Endothelial cell of umbilical vein (primary cell): ENCODE data around the gene HOXA13. TPM values are rescaled to one million over a fixed set of nuclear protein-coding genes. Genes with fewer than 3 reads are reported as not detected.
A peak's percentile ranks its signal among the peaks of the same experiment; 100 is the strongest.

ENCODE experiments used
- BruUV-seq: library from RNA; stranded (reverse); fragments of 400-500 nt; replicated peaks from 2 replicates; lab custom pipeline; 2021; lab: Mats Ljungman, UMichigan
- CTCF ChIA-PET: fragments of 300-600, 350-600 bp; sonication (Branson Sonifier 250); formaldehyde crosslinking; loops from one replicate; lab custom pipeline; 2021; ENCODE audit warnings: antibody characterized with exemption, inconsistent platforms; lab: Charles Lee
- POLR2A ChIA-PET: fragments of 300-600, 350-600 bp; sonication (Branson Sonifier 250); formaldehyde crosslinking; loops from one replicate; lab custom pipeline; 2021; ENCODE audit warnings: antibody characterized with exemption, inconsistent platforms; lab: Charles Lee
- DNase-seq: peaks from one replicate; pipeline ENCODE4 v3.0.0-alpha.2; 2011; ENCODE audit warnings: low read depth, low spot score
- FAIRE-seq: peaks from 2 replicates; lab custom pipeline; 2011; peaks lifted over from hg19 to GRCh38; lab: Jason Lieb, UNC
- H2AFZ ChIP-seq: 2 replicates; pipeline ENCODE4 v1.6.0; 2012; ENCODE audit warnings: low read depth, low read length, control low read depth, inconsistent platforms
- H3K27ac ChIP-seq: 2 replicates; pipeline ENCODE4 v1.5.1; 2011; ENCODE audit warnings: low read depth, mild to moderate bottlenecking, control low read depth, low read length, moderate library complexity; ENCODE audit not compliant: insufficient read depth
- H3K27me3 ChIP-seq, 2 experiments: 2 replicates each; pipeline versions ENCODE4 v1.6.0 to v1.6.1; 2011; ENCODE audit warnings: low read length in 2 of 2, mixed read lengths in 1 of 2; ENCODE audit not compliant: control insufficient read depth in 2 of 2, insufficient read depth in 2 of 2
- H3K36me3 ChIP-seq, 2 experiments: 2 replicates in 1 of 2; 3 replicates in 1 of 2; pipeline ENCODE4 v1.5.1; 2011; ENCODE audit warnings: low read length in 2 of 2, mild to moderate bottlenecking in 1 of 2, moderate library complexity in 1 of 2; ENCODE audit not compliant: control insufficient read depth in 2 of 2, insufficient read depth in 2 of 2; ENCODE audit errors: extremely low read depth in 1 of 2
- H3K4me1 ChIP-seq: 3 replicates; pipeline ENCODE4 v1.5.1; 2011; ENCODE audit warnings: mild to moderate bottlenecking, low read length; ENCODE audit not compliant: control insufficient read depth, insufficient read depth; ENCODE audit errors: extremely low read depth
- H3K4me2 ChIP-seq: 2 replicates; pipeline ENCODE4 v1.6.1; 2011; ENCODE audit warnings: low read length, control low read depth, mixed read lengths; ENCODE audit not compliant: insufficient read depth
- H3K4me3 ChIP-seq, 3 experiments: fragments of 200-600 bp in 1 of 3; sonication (generic), shearing (Covaris generic) in 1 of 3; replicated peaks in 1 of 3; 2 replicates each; pipeline ENCODE4 v1.5.1; 2011 to 2016; ENCODE audit warnings: control low read depth in 3 of 3, low read length in 3 of 3, mild to moderate bottlenecking in 2 of 3, inconsistent platforms in 1 of 3, low read depth in 1 of 3, moderate library complexity in 1 of 3; ENCODE audit not compliant: insufficient read depth in 1 of 3
- H3K79me2 ChIP-seq: 2 replicates; pipeline ENCODE4 v1.6.0; 2012; ENCODE audit warnings: low read length, inconsistent platforms; ENCODE audit not compliant: control insufficient read depth, insufficient read depth
- H3K9ac ChIP-seq: replicated peaks from 2 replicates; pipeline ENCODE3; 2011; ENCODE audit warnings: low read length, control low read depth; ENCODE audit not compliant: insufficient read depth; ENCODE audit errors: extremely low read depth
- H3K9me1 ChIP-seq: replicated peaks from 3 replicates; pipeline ENCODE4 v1.6.0; 2011; ENCODE audit warnings: mild to moderate bottlenecking, low read length; ENCODE audit not compliant: control insufficient read depth, insufficient read depth; ENCODE audit errors: extremely low read depth
- H3K9me3 ChIP-seq: replicated peaks from 2 replicates; pipeline ENCODE4 v1.5.1; 2012; ENCODE audit warnings: low read length, inconsistent platforms; ENCODE audit not compliant: control insufficient read depth, insufficient read depth
- H4K20me1 ChIP-seq: replicated peaks from 2 replicates; pipeline ENCODE3; 2011; ENCODE audit warnings: mild to moderate bottlenecking, low read length; ENCODE audit not compliant: control insufficient read depth, insufficient read depth; ENCODE audit errors: extremely low read depth
- EZH2 ChIP-seq: IDR thresholded peaks from 2 replicates; pipeline ENCODE4 v1.6.1; 2012; ENCODE audit warnings: borderline replicate concordance, low read depth, mild to moderate bottlenecking, moderate library complexity, low read length, inconsistent platforms; ENCODE audit not compliant: severe bottlenecking
- GATA2 ChIP-seq: IDR thresholded peaks from 2 replicates; pipeline ENCODE4 v1.7.0; 2011; ENCODE audit warnings: low read depth, mild to moderate bottlenecking, moderate library complexity, mixed read lengths, low read length; ENCODE audit not compliant: insufficient read length, insufficient read depth
- JUN ChIP-seq: IDR thresholded peaks from 2 replicates; pipeline ENCODE4 v1.6.1; 2011; ENCODE audit warnings: borderline replicate concordance, low read depth; ENCODE audit not compliant: insufficient read length, insufficient read depth
- dilution Hi-C: fragments of 300-500 bp; cut with MboI; formaldehyde crosslinking; loops from one replicate; pipeline ENCODE4 v1.15.0; 2019; ENCODE audit warnings: low sequenced_read_pairs; ENCODE audit not compliant: extremely low pct_ligation_motif_present
- intact Hi-C: fragments of 100-400 bp; cut with micrococcal nuclease; formaldehyde crosslinking; loops from one replicate; pipeline ENCODE4 v1.10.0; 2022
- polyA plus RNA-seq, 4 experiments: library from polyadenylated mRNA; depleted of rRNA in 3 of 4; stranded (reverse) in 3 of 4; unstranded in 1 of 4; fragments of >200 nt; gene quantifications; 2 replicates each; pipeline versions ENCODE4 v1.2.1 to v1.2.3, GENCODE V29; 2011 to 2012; ENCODE audit warnings: missing spikeins in 1 of 4
- total RNA-seq: library from RNA; stranded (reverse); gene quantifications from 2 replicates; pipeline ENCODE4 v1.2.3, GENCODE V29; 2021

HOXA13 gene
- total and polyA plus RNA-seq, 2 donors (not counting 3 experiments of a cell fraction or from before 2014, with no cell fraction given) = 0.22 TPM; not detected in 1

- no peak overlapping the region for H3K4me2 ChIP-seq
- H3K27me3 ChIP-seq = peaks cover 38 to 40% of the 10 kb centered on the region in 2 experiments
- H3K36me3 ChIP-seq = no peaks in the 10 kb centered on the region
- H3K9me3 ChIP-seq = no peaks in the 10 kb centered on the region
- dilution Hi-C loops = no loop called here
- H3K4me1 ChIP-seq = no peaks in the 10 kb centered on the region
- FAIRE-seq (no peak), DNase-seq (no peak)
- H3K79me2 ChIP-seq = no peaks in the 10 kb centered on the region
- H3K4me3 ChIP-seq = no peak overlapping the region
- no peak overlapping the region for H2AFZ ChIP-seq
- ChIA-PET CTCF (no interaction called here), POLR2A (no interaction called here)
- no peak overlapping the region for H3K9ac ChIP-seq
- intact Hi-C loops = no loop called here
- TF ChIP-seq GATA2 = no peak
- H4K20me1 ChIP-seq = no peaks in the 10 kb centered on the region
- H3K9me1 ChIP-seq = no peaks in the 10 kb centered on the region
- H3K27ac ChIP-seq = no peak overlapping the region
- BruUV-seq = no TSS peak
Observed at GRCh38 chr7:27229448-27229847, 29.6 kb upstream of the HOXA13 start.

GRCh38 chr7:27224983-27225934 lies 25.4 kb upstream of the HOXA13 start:
- no peaks in the 10 kb centered on the region for H3K9me1 ChIP-seq
- no TSS peak for BruUV-seq
- H3K79me2 ChIP-seq = no peaks in the 10 kb centered on the region
- no peak overlapping the region for H3K4me3 ChIP-seq
- POLR2A ChIA-PET = no interaction called here
- CTCF ChIA-PET = no interaction called here
- TF ChIP-seq JUN = no peak
- peak; percentile 97 for TF ChIP-seq EZH2
- intact Hi-C loops = loop anchor here (2.0 kb wide), 1 partner anchor 14 kb away; no protein-coding TSS in a partner anchor
- peaks cover 69 to 80% of the 10 kb centered on the region in 2 experiments for H3K27me3 ChIP-seq
- dilution Hi-C loops = no loop called here
- H3K36me3 ChIP-seq = no peaks in the 10 kb centered on the region
- no peak overlapping the region for H2AFZ ChIP-seq
- H4K20me1 ChIP-seq = no peaks in the 10 kb centered on the region
- no peaks in the 10 kb centered on the region for H3K9me3 ChIP-seq
- H3K27ac ChIP-seq = no peak overlapping the region
- no peak overlapping the region for H3K4me2 ChIP-seq
- no peak overlapping the region for H3K9ac ChIP-seq
- no peaks in the 10 kb centered on the region for H3K4me1 ChIP-seq
- FAIRE-seq (no peak), DNase-seq (no peak)
